Activated CD8-positive, alpha-beta memory T cell treated with anti-CD3 and anti-CD28 coated beads, Interleukin-2, amount 50 U/mL, for 48 hours (primary cell): ENCODE results near the gene DNMT3A.

Source experiments
- DNase-seq: peaks from one replicate; pipeline ENCODE4 v3.0.0-alpha.2; 2020

The DNMT3A gene

GRCh38 chr2:25342372-25343186, 854 bp upstream of the DNMT3A start:
- DNase-seq, result peak; percentile 89

- no peak for DNase-seq
These were observed 556 bp downstream of the DNMT3A start for GRCh38 chr2:25341011-25341727.

GRCh38 chr2:25340181-25340921, 1.4 kb downstream of the DNMT3A start:
- DNase-seq, result no peak

- DNase-seq, result no peak
These were observed 1.9 kb downstream of the DNMT3A start for GRCh38 chr2:25339791-25340180.

DNA sequence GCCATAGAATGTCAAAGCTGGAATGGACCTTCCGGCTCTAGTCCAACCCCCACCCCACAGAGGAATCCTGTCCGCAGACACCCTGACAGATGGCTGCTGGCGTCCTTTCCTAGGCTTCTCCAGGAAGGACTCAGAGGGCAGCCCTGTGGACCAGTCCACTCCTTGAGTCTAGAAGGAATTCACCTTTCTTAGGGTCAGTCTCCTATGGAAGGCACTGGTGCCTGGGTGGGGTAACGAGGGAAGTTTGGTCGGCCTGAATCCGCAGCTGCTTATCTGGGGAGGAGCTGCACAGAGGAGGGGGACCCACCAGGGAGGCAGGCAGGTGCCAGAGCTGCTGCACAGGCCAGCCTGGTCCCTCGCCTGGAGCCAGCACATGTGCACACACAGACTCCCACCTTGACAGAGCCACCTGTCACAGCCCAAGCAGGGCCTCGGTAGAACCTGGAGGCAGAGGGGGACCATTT, 2.5 kb downstream of the DNMT3A start:
- no peak for DNase-seq

- no peak for DNase-seq
These were observed 3.3 kb downstream of the DNMT3A start for GRCh38 chr2:25338401-25338800.

DNA sequence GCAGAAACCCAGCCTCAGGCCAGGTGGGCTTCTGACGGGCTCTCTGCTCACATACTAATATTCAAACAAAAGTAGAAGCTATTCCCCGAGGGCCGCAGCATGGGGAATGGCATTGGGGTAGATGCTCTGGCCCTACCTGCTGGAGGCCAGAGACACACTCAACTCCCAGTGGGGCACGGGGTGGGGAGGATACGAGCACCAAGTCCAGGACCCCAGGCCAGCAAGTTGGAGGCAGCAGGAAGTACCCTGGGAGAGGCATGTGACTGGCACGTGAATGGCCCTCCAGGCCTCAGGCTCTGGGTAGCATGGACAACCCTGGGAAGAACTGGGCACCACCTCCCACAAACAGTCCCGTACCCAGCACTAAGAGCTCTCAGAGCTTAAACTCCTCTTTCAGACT, 3.8 kb downstream of the DNMT3A start:
- no peak for DNase-seq

- DNase-seq, result no peak
These were observed 4.4 kb downstream of the DNMT3A start for GRCh38 chr2:25337276-25337675.

DNA sequence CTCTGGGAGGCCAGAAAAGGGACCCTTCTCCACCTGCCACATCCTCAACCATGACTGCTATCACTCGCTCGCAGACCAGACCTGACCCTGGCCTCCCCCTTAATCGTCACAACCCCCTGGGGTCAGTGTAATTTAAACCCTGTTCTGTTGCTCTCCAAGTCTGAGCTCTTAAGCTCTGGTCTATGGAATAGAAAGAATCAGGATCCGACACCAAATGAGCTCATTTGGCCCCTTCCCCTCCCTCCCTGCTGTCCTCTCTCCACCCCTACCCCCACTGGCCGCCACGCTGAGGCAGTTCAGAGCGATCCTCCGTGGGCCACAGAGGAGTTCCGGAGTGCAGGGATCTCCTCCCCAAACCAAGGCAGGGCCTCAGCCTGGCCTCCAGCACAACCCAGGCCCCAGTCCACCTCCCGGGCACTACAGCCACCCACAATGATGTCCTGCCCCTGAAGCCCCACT, 5.3 kb downstream of the DNMT3A start:
- DNase-seq, result no peak

DNA sequence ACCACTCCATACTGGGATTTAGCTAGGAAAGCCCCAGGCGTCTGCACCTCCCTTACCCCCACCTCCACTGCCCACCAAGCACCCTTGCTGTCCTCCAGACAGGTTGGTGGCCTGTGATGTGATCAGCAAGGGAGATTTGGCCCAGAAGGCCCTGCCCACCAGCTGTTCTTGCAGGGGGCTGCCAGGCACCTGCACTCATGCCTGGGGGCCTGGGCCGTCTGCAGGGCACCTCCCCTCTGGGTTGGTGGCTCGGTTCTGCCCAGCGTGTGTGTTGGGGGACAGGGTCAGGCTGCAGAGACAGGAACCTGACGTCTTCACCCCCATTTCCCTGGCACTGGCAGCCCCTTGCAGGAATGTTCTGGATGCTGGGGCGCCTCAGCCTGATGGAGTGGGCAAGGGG, 5.8 kb downstream of the DNMT3A start:
- no peak for DNase-seq

GRCh38 chr2:25335204-25335603, 6.5 kb downstream of the DNMT3A start:
- no peak for DNase-seq

GRCh38 chr2:25334482-25334881, 7.2 kb downstream of the DNMT3A start:
- DNase-seq, result no peak

GRCh38 chr2:25333981-25334380, 7.7 kb downstream of the DNMT3A start:
- no peak for DNase-seq

DNA sequence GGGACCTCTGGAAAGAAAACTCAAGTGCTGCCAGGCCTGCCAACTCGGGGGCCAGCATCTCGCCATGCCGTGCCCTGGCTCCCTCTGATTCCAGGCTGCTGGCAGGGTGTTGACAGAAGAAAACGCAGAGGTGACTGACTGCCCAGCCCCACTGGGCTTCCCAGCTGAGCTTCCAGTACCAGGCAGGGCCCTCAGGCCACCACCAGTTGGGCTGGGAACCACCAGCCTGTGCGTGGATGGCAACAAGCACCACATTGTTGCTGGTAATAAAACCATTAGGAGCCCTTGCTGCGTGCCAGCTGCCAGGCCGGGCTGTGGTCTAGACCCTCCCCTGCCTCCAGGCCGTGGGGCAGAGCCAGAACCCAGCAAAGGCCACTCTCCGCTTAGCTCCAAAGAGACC, 9.2 kb downstream of the DNMT3A start:
- DNase-seq, result no peak

GRCh38 chr2:25331686-25332365, 9.9 kb downstream of the DNMT3A start:
- no peak for DNase-seq

DNA sequence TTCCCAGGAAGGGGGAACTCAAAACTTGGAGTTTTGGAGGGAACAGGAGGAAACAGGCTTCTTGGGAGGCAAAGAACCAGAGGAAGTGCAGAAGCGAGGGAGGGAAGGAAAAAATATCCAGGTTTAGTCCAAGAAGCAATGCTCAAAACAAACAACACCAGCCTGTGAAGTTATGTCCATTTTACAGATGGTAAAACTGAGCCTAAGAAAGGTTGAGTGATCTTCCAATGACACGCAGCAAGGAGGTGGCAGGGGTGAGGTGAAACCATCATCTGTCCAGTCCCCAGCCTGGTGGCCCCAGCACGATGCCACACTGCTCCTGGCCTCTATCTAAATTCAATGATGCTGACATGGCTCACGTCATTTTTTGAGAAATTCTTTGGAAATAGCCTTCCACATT, 10.8 kb downstream of the DNMT3A start:
- DNase-seq, result no peak

DNA sequence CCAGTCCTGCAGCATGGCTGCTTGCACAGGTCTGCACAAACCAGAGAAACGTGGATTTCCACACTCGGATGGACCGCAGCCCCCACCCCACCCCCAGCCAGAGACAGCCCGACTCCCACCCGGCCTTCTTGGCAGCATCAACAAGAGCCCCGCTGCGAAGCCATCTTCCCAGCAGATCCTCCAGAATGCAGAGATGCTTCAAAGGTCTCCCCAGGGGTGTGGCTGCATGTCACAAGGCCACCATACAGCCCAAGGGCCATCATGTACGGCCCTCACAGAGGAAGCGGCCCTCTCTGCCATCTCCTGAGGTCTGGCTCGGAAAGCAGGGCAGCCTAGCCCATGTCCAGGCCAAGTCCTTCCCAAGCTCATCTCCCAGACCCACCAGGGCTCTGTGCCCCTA, 11.5 kb downstream of the DNMT3A start:
- DNase-seq, result no peak

- no peak for DNase-seq
These were observed 13.3 kb downstream of the DNMT3A start for GRCh38 chr2:25328152-25329085.

- DNase-seq, result no peak
These were observed 15.3 kb downstream of the DNMT3A start for GRCh38 chr2:25326326-25327013.

- DNase-seq, result peak; percentile 62
These were observed 16.7 kb downstream of the DNMT3A start for GRCh38 chr2:25324905-25325592.
